CD14-positive monocyte (primary cell): ENCODE results near the gene MXD4. TPM values are rescaled to one million over a fixed set of nuclear protein-coding genes. Genes with fewer than 3 reads are reported as not detected.

Source experiments
- DNase-seq, 3 donors: peaks; one replicate each; pipeline ENCODE4 v3.0.0-alpha.2; 2011 to 2022
- H2AFZ ChIP-seq: 2 replicates; pipeline ENCODE4 v1.6.0; 2012; ENCODE audit warnings: mild to moderate bottlenecking, low read depth, low read length, inconsistent platforms; ENCODE audit not compliant: insufficient read depth, poor library complexity, severe bottlenecking
- H3K27ac ChIP-seq, 2 donors: 1 replicate in 1 of 2; 2 replicates in 1 of 2; pipeline ENCODE4 v1.5.1; 2012 to 2013; ENCODE audit warnings: low read length in 2 of 2, control low read depth in 1 of 2, inconsistent platforms in 1 of 2, low read depth in 1 of 2, mild to moderate bottlenecking in 1 of 2
- H3K27me3 ChIP-seq, 2 donors: one replicate each; pipeline versions ENCODE4 v1.6.0 to v1.6.1; 2011 to 2013; ENCODE audit warnings: low read length in 2 of 2; ENCODE audit not compliant: control insufficient read depth in 2 of 2, insufficient read depth in 2 of 2
- H3K36me3 ChIP-seq, 2 donors: replicated peaks in 1 of 2; 1 replicate in 1 of 2; 2 replicates in 1 of 2; pipeline versions ENCODE4 v1.5.1 to v1.6.1; 2012 to 2013; ENCODE audit warnings: low read length in 2 of 2, control low read depth in 1 of 2, inconsistent platforms in 1 of 2, mild to moderate bottlenecking in 1 of 2; ENCODE audit not compliant: insufficient read depth in 2 of 2, control insufficient read depth in 1 of 2
- H3K4me1 ChIP-seq, 2 donors: 1 replicate in 1 of 2; 2 replicates in 1 of 2; pipeline versions ENCODE4 v1.5.1 to v1.6.1; 2012 to 2013; ENCODE audit warnings: low read length in 2 of 2, control low read depth in 1 of 2, inconsistent platforms in 1 of 2, mild to moderate bottlenecking in 1 of 2, moderate library complexity in 1 of 2; ENCODE audit not compliant: insufficient read depth in 2 of 2, control insufficient read depth in 1 of 2
- H3K4me2 ChIP-seq: replicated peaks from 2 replicates; pipeline ENCODE3; 2012; ENCODE audit warnings: low read length, moderate library complexity, mild to moderate bottlenecking; ENCODE audit not compliant: poor library complexity, severe bottlenecking; ENCODE audit errors: extremely low read depth
- H3K4me3 ChIP-seq, 3 experiments: fragments of 200-600 bp in 1 of 3; sonication (generic) in 1 of 3; replicated peaks in 1 of 3; 1 replicate in 2 of 3; 2 replicates in 1 of 3; pipeline ENCODE4 v1.5.1; 2011 to 2013; ENCODE audit warnings: low read length in 3 of 3, mild to moderate bottlenecking in 3 of 3, control low read depth in 2 of 3, low read depth in 2 of 3, inconsistent platforms in 1 of 3, moderate library complexity in 1 of 3
- H3K79me2 ChIP-seq: 2 replicates; pipeline ENCODE4 v1.6.0; 2012; ENCODE audit warnings: mild to moderate bottlenecking, control low read depth, inconsistent platforms, low read length, moderate library complexity; ENCODE audit not compliant: insufficient read depth
- H3K9ac ChIP-seq: 2 replicates; pipeline ENCODE4 v1.6.0; 2017; ENCODE audit warnings: low read length, mild to moderate bottlenecking; ENCODE audit not compliant: insufficient read depth, poor library complexity, severe bottlenecking
- H3K9me3 ChIP-seq, 2 donors: replicated peaks in 1 of 2; 1 replicate in 1 of 2; 2 replicates in 1 of 2; pipeline versions ENCODE4 v1.5.1 to v1.6.1; 2012 to 2013; ENCODE audit warnings: low read length in 2 of 2, control low read depth in 1 of 2; ENCODE audit not compliant: control insufficient read depth in 1 of 2, insufficient read depth in 1 of 2
- H4K20me1 ChIP-seq: 2 replicates; pipeline ENCODE4 v1.6.0; 2012; ENCODE audit warnings: mild to moderate bottlenecking, low read length, control low read depth, moderate library complexity; ENCODE audit not compliant: insufficient read depth
- H3K27ac Mint-ChIP-seq, 7 donors: one replicate each; pipeline ENCODE4 v1.8.0; 2020; ENCODE audit warnings: mild to moderate bottlenecking in 7 of 7, mixed read lengths in 7 of 7, moderate library complexity in 6 of 7, inconsistent platforms in 2 of 7
- H3K27me3 Mint-ChIP-seq, 3 donors: one replicate each; pipeline ENCODE4 v1.8.0; 2021 to 2022; ENCODE audit warnings: low read depth in 3 of 3, mild to moderate bottlenecking in 3 of 3, mixed read lengths in 3 of 3, moderate library complexity in 3 of 3, inconsistent platforms in 1 of 3
- H3K36me3 Mint-ChIP-seq, 2 donors: one replicate each; pipeline ENCODE4 v1.8.0; 2020; ENCODE audit warnings: mixed read lengths in 2 of 2, inconsistent platforms in 1 of 2, mild to moderate bottlenecking in 1 of 2
- H3K4me1 Mint-ChIP-seq: one replicate; pipeline ENCODE4 v1.8.0; 2020; ENCODE audit warnings: mild to moderate bottlenecking, mixed read lengths
- H3K4me3 Mint-ChIP-seq, 2 donors: one replicate each; pipeline ENCODE4 v1.8.0; 2020; ENCODE audit warnings: mild to moderate bottlenecking in 2 of 2, mixed read lengths in 2 of 2, moderate library complexity in 1 of 2
- H3K9me3 Mint-ChIP-seq, 7 donors: one replicate each; pipeline ENCODE4 v1.8.0; 2020 to 2022; ENCODE audit warnings: mixed read lengths in 7 of 7, mild to moderate bottlenecking in 6 of 7, moderate library complexity in 6 of 7, inconsistent platforms in 2 of 7
- WGBS: methylation state at CpG from one replicate; pipeline ENCODE4 v1.1.5; 2013; ENCODE audit warnings: missing lambda C conversion rate; ENCODE audit not compliant: insufficient coverage; 5-methylcytosine and 5-hydroxymethylcytosine counted together
- intact Hi-C, 2 donors: fragments of 100-400 bp; cut with micrococcal nuclease; formaldehyde crosslinking; loops; one replicate each; pipeline versions ENCODE4 v1.15.0 to v1.15.1; 2023
- polyA plus RNA-seq, 3 donors: library from polyadenylated mRNA; depleted of rRNA in 1 of 3; unstranded in 2 of 3; stranded (reverse) in 1 of 3; fragments of 300-500 nt in 2 of 3; fragments of >200 nt in 1 of 3; fragmentation: Illumina TruSeq in 2 of 3; gene quantifications; 1 replicate in 2 of 3; 2 replicates in 1 of 3; pipeline ENCODE4 v1.2.3, GENCODE V29; 2012 to 2021
- TF ChIP-seq, protein P1 (sequence below): fragments of 200-600 bp; IDR thresholded peaks from one replicate; pipeline ENCODE4 v1.8.0; 2022; ENCODE audit warnings: antibody characterized with exemption, mild to moderate bottlenecking

MXD4 gene
- polyA plus RNA-seq, 3 donors: 24.5 to 39.4 (median 35.9) TPM

DNA sequence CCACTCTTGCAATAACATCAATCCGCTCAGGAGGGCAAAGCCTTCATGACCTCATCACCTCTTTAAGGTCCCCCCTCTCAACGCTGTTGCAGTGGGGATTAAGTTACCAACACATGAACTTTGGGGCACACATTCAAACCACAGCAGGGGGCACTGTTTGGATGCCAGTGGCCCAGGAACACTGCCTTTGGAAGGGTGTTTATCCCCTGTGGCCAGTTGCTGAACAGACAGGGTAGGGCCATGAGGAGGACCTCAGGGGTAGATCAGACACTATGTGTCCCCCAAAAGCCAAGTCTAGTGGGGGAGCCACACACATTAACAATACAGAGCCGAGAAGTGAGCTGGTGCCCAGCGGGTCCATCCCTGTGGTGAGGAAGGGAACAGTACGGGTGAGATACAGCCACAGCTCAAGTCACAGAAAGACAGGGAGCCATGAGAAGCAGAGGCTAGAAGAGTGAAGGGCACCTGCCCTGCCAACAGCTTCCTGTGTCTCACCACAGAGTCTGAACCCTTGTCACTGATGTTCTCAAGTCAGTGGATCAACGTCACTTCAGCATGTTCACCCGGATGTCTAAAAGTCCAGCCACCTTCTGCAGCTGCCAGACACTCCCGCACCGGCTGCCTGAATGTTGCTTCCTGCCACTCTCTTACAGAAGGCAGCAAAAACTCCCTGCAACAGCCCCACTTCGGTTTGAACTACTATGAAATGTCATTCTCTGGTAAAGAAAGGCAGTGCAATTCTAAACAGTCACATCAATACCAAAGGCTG, 19.9 kb upstream of the MXD4 start:
- TF ChIP-seq, protein P1, sequence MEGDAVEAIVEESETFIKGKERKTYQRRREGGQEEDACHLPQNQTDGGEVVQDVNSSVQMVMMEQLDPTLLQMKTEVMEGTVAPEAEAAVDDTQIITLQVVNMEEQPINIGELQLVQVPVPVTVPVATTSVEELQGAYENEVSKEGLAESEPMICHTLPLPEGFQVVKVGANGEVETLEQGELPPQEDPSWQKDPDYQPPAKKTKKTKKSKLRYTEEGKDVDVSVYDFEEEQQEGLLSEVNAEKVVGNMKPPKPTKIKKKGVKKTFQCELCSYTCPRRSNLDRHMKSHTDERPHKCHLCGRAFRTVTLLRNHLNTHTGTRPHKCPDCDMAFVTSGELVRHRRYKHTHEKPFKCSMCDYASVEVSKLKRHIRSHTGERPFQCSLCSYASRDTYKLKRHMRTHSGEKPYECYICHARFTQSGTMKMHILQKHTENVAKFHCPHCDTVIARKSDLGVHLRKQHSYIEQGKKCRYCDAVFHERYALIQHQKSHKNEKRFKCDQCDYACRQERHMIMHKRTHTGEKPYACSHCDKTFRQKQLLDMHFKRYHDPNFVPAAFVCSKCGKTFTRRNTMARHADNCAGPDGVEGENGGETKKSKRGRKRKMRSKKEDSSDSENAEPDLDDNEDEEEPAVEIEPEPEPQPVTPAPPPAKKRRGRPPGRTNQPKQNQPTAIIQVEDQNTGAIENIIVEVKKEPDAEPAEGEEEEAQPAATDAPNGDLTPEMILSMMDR: peak; percentile 50
- Histone ChIP-seq H2AFZ (no peak overlapping the region), H3K79me2 (no peaks in the 10 kb centered on the region), H3K27me3 (no peaks in the 10 kb centered on the region), H3K4me3 (no peak overlapping the region), H3K4me2 (no peak overlapping the region), H4K20me1 (no peaks in the 10 kb centered on the region), H3K4me1 (no peaks in the 10 kb centered on the region), H3K9me3 (no peaks in the 10 kb centered on the region), H3K36me3 (no peaks in the 10 kb centered on the region), H3K9ac (peak overlapping the region; percentile 4), H3K27ac (no peak overlapping the region)
- H3K9me3 Mint-ChIP-seq: peaks cover 0 to 3% (median 0%) of the 10 kb centered on the region in 7 donors
- peak overlapping the region in 2 of 7 donors; percentile 9 to 77 for H3K27ac Mint-ChIP-seq
- H3K36me3 Mint-ChIP-seq: no peaks in the 10 kb centered on the region
- WGBS: 0% methylated on average over 6 of the region's 10 CpGs
- H3K4me3 Mint-ChIP-seq: no peak overlapping the region
- peak in 2 of 3 donors; percentile 6 to 23 for DNase-seq
- intact Hi-C loops: no loop called here
- peaks cover 0 to 6% (median 6%) of the 10 kb centered on the region in 3 donors for H3K27me3 Mint-ChIP-seq
- peaks cover 11% of the 10 kb centered on the region for H3K4me1 Mint-ChIP-seq

DNA sequence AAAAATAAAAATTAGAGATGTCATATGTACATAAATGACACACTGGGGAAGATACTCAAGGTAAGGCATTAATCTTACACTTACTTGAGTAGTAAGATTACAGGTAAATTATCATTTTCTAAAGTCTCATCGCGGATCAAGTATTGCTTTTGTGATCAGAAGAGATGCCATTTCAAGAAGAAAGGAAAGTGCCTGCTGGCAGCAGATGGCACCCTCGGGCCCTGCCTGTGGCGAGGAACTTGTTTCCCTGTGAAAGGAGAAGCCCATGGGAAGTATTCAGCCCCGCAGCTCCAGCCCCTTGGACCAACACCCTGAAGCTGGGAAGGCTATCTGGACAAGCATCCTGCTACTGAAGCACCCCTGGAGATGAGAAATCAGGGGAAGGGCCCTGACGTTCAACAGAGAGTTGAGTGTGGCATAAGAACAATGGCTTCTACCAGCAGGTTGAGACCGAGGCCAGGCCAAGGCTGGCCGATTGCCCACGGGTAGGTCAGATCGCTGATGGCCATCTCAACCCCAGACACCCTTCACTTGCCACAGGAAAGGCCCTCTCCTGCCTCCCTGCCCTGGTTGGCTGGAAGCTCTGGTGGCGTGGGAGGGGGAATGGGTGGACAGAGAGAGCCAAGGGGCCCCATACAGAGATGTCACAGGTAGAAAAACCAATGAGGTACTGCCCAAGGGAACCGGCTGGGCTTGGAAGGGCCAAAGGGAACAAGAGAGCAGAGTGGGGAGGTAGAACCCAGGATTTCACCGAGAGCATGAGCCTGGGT, 18.8 kb upstream of the MXD4 start:
- Mint-ChIP-seq H3K4me1 (peaks cover 11% of the 10 kb centered on the region), H3K9me3 (peaks cover 0 to 3% (median 0%) of the 10 kb centered on the region in 7 donors)

More for the DNA sequence above, 18.8 kb upstream of the MXD4 start:
- no peaks in the 10 kb centered on the region for H3K79me2 ChIP-seq
- no peak for DNase-seq
- Mint-ChIP-seq H3K27me3 (peaks cover 0 to 6% (median 6%) of the 10 kb centered on the region in 3 donors), H3K27ac (no peak overlapping the region), H3K4me3 (no peak overlapping the region), H3K36me3 (no peaks in the 10 kb centered on the region)
- H3K9me3 ChIP-seq: no peaks in the 10 kb centered on the region
- no peaks in the 10 kb centered on the region for H3K27me3 ChIP-seq
- TF ChIP-seq, protein P1: no peak
- no peaks in the 10 kb centered on the region for H3K36me3 ChIP-seq
- H2AFZ ChIP-seq: no peak overlapping the region
- H3K4me3 ChIP-seq: no peak overlapping the region
- 81% methylated on average over 4 of the region's 13 CpGs for WGBS
- no peaks in the 10 kb centered on the region for H3K4me1 ChIP-seq
- no peak overlapping the region for H3K9ac ChIP-seq
- H4K20me1 ChIP-seq: no peaks in the 10 kb centered on the region
- H3K27ac ChIP-seq: no peak overlapping the region
- intact Hi-C loops: no loop called here
- H3K4me2 ChIP-seq: no peak overlapping the region
